Erythroblast (primary cell): ENCODE results near the gene GRIK4.

Source experiments
- GATA1 ChIP-seq: IDR thresholded peaks from 2 replicates; pipeline ENCODE4 v1.6.1; 2011; ENCODE audit warnings: low read depth, mild to moderate bottlenecking, control low read depth, low read length, moderate library complexity
- POLR2A ChIP-seq: IDR thresholded peaks from 2 replicates; pipeline ENCODE4 v1.6.1; 2011; ENCODE audit warnings: mild to moderate bottlenecking, low read length

GRCh38 chr11:120688163-120688562, 176.6 kb downstream of the GRIK4 start:
- TF ChIP-seq POLR2A, result no peak
- no peak for TF ChIP-seq GATA1
